ENCODE data around the gene VAMP8.

DNA sequence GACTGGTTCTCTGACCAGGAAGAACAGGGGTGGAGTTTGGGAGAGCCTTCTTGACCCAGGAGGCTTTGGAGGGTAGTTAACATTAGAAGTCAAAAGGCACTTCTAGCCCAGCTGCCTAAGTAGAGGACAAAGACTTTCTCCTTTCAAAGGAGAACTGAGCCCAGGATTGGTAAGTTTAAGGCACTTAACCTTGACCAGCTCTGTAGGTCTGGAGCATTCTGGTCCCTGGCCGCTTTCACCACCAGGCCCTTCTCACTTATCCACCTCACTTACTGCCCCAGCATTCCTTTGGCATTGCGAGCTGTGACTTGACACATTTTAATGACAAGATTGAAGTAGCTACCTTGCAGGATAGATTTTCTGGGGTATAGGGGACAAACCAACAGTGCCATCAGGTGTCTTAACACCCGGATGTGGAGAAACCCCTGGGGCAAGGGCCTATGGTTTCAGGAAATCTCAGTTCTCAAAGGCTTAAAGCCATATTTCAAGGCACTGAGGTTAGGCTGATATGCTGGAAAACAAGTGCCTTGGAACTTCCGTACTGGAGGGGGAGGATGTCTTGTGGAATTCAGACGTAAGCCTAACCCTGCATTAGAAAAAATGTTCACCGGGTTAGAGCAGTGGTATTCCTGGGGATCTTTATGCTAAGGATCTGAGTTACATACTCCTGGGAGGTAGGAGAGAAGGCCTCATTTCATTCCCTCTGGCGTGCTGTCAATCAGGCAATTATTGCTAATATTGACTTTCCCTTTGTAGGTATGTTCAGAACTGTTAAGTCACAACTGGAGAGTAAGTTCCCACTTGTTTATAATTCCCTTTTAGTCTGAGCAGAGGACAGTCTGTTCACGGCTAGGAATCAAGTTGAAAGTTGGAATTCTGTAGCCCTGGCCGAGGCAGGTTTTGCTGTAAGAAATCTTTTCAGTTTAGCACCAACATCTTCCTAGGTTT is 30.2 kb downstream of the VAMP8 start:
- TF ChIP-seq, protein P1, sequence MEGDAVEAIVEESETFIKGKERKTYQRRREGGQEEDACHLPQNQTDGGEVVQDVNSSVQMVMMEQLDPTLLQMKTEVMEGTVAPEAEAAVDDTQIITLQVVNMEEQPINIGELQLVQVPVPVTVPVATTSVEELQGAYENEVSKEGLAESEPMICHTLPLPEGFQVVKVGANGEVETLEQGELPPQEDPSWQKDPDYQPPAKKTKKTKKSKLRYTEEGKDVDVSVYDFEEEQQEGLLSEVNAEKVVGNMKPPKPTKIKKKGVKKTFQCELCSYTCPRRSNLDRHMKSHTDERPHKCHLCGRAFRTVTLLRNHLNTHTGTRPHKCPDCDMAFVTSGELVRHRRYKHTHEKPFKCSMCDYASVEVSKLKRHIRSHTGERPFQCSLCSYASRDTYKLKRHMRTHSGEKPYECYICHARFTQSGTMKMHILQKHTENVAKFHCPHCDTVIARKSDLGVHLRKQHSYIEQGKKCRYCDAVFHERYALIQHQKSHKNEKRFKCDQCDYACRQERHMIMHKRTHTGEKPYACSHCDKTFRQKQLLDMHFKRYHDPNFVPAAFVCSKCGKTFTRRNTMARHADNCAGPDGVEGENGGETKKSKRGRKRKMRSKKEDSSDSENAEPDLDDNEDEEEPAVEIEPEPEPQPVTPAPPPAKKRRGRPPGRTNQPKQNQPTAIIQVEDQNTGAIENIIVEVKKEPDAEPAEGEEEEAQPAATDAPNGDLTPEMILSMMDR (IDR thresholded peaks at IDR 0.05; ENCODE audit: low read depth, low read length, missing input control): no peak
- TF ChIP-seq EGR1 (IDR thresholded peaks at IDR 0.05; ENCODE audit: low read depth in 2 of 2): no peak
- no peak for TF ChIP-seq RXRA (IDR thresholded peaks at IDR 0.05)
- TF ChIP-seq SP1 (IDR thresholded peaks at IDR 0.05): no peak
